ENCODE results near the gene IPO5.

The IPO5 gene

DNA sequence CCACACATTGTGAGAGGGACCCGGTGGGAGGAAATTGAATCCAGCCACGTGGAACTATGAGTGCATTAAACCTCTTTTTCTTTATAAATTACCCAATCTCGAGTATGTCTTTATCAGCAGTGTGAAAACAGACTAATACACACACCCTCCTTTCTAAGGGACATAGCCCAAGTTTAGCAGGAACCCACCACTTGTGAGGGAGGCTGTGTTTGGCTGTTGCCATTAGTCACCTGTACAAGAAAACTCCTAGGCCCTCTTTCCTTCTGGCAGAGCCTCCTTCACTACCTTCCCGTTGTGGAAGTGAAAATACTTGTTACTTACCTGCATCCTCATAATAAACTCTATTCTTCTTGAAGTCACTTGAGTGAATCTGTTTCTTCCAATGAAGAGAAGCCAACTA, 113.2 kb downstream of the IPO5 start:
- DNase-seq, result no peak

GRCh38 chr13:98068521-98068920, 115.0 kb downstream of the IPO5 start:
- no peak for DNase-seq

- DNase-seq, result no peak
These were observed 116.5 kb downstream of the IPO5 start for GRCh38 chr13:98069985-98070384.

DNA sequence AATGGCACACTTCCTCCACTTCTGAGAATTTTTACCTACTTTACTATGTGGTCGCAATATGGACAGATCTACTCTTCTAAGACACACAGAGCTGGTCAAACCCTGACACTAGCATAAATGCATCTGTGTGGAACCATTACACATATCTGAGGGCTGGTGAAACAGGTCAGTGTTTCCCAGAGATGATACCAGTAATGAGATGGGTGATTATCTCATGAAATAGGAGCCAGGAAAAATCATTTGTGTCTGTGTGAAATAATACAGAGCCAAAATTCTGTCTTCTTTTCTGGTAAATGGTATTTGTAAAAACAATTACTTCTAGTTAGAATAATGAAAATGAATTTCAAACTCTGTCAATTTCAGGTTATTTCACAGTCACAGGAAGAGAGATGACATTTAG, 117.8 kb downstream of the IPO5 start:
- no peak for DNase-seq

DNA sequence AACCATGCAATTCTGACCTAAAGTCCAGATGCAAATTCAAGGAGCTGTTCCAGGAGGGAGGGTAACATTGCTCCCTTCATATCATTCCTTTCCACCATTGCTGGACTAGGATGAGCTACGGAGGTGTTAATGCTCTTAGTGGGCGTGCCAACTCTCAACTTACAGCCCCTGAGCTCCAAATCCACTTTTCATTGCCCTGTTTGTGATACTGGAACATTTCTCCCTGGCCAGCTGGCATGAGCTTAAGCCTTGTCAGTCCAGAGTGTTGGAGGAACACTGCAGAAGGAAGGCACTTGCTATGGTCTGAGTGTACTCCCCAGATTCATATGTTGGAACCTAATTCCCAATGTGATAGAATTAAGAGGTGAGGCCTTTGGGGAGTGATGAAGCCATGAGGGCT, 119.0 kb downstream of the IPO5 start:
- no peak for DNase-seq
